Karpas-422 (cell line): ENCODE measurements around the gene TTC21A. TPM values are rescaled to one million over a fixed set of nuclear protein-coding genes. Genes with fewer than 3 reads are reported as not detected.
A peak's percentile ranks its signal among the peaks of the same experiment; 100 is the strongest.

Source experiments
- DNase-seq: peaks from one replicate; pipeline ENCODE4 v3.0.0-alpha.2; 2015
- H2AFZ ChIP-seq: fragments of 200-600 bp; sonication (generic); 2 replicates; pipeline ENCODE4 v1.6.1; 2014; ENCODE audit warnings: antibody characterized with exemption, low read length, mixed read lengths
- H3K27ac ChIP-seq: fragments of 200-600 bp; sonication (generic); 2 replicates; pipeline ENCODE4 v1.5.1; 2014; ENCODE audit warnings: mild to moderate bottlenecking, low read length, moderate library complexity
- H3K27me3 ChIP-seq: fragments of 200-600 bp; sonication (generic); 2 replicates; pipeline ENCODE4 v1.6.1; 2014; ENCODE audit warnings: low read length, mixed read lengths
- H3K36me3 ChIP-seq: fragments of 200-600 bp; sonication (generic); 2 replicates; pipeline ENCODE4 v1.6.1; 2014; ENCODE audit warnings: low read length, mixed read lengths; ENCODE audit not compliant: insufficient read depth
- H3K4me1 ChIP-seq: fragments of 200-600 bp; sonication (generic); 2 replicates; pipeline ENCODE4 v1.6.1; 2014; ENCODE audit warnings: mild to moderate bottlenecking, low read length, mixed read lengths
- H3K4me2 ChIP-seq: fragments of 200-600 bp; sonication (generic); 2 replicates; pipeline ENCODE4 v1.6.1; 2014; ENCODE audit warnings: low read length, low read depth, mild to moderate bottlenecking; ENCODE audit not compliant: poor library complexity, severe bottlenecking
- H3K4me3 ChIP-seq: fragments of 200-600 bp; sonication (generic); 2 replicates; pipeline ENCODE4 v1.5.1; 2014; ENCODE audit warnings: mild to moderate bottlenecking, antibody characterized with exemption, low read length, mixed read lengths
- H3K79me2 ChIP-seq: fragments of 200-600 bp; sonication (generic); 2 replicates; pipeline ENCODE4 v1.6.1; 2014; ENCODE audit warnings: mild to moderate bottlenecking, low read length, mixed read lengths
- H3K9ac ChIP-seq: fragments of 200-600 bp; sonication (generic); 2 replicates; pipeline ENCODE4 v1.6.0; 2014; ENCODE audit warnings: low read length
- H3K9me2 ChIP-seq: fragments of 200-600 bp; sonication (generic), shearing (Covaris generic); replicated peaks from 2 replicates; pipeline ENCODE4 v1.6.0; 2014; ENCODE audit warnings: mild to moderate bottlenecking, low read length, moderate library complexity; ENCODE audit not compliant: insufficient read depth
- H3K9me3 ChIP-seq: fragments of 300-700, 200-600 bp; sonication (generic); 2 replicates; pipeline ENCODE4 v1.6.1; 2014; ENCODE audit warnings: low read length, mixed read lengths
- H4K20me1 ChIP-seq: fragments of 200-600 bp; sonication (generic); 2 replicates; pipeline ENCODE4 v1.6.1; 2014; ENCODE audit warnings: mild to moderate bottlenecking, antibody characterized with exemption, low read length, low read depth; ENCODE audit not compliant: insufficient read depth
- total RNA-seq: library from RNA; depleted of rRNA; stranded (reverse); fragments of >200 nt; shearing (Covaris generic); gene quantifications from 2 replicates; pipeline ENCODE4 v1.2.3, GENCODE V29; 2014; ENCODE audit warnings: low replicate concordance

Gene TTC21A
- total RNA-seq, 1 experiment from 2014 or later: 9.5 TPM

GRCh38 chr3:39137991-39138803 lies 30.7 kb downstream of the TTC21A start:
- Histone ChIP-seq H2AFZ (no peak overlapping the region), H3K36me3 (no peaks in the 10 kb centered on the region), H3K9me2 (no peaks in the 10 kb centered on the region), H3K79me2 (no peaks in the 10 kb centered on the region), H3K27ac (no peak overlapping the region), H3K9ac (no peak overlapping the region), H3K4me1 (peaks cover 22% of the 10 kb centered on the region), H3K27me3 (no peaks in the 10 kb centered on the region), H3K4me2 (no peak overlapping the region), H3K4me3 (no peak overlapping the region), H4K20me1 (no peaks in the 10 kb centered on the region), H3K9me3 (no peaks in the 10 kb centered on the region)
- DNase-seq: no peak

- no peaks in the 10 kb centered on the region for H4K20me1 ChIP-seq
- H3K9me3 ChIP-seq: no peaks in the 10 kb centered on the region
- H3K4me1 ChIP-seq: peaks cover 22% of the 10 kb centered on the region
- H3K27me3 ChIP-seq: no peaks in the 10 kb centered on the region
- no peaks in the 10 kb centered on the region for H3K9me2 ChIP-seq
- no peak overlapping the region for H2AFZ ChIP-seq
- no peak overlapping the region for H3K27ac ChIP-seq
- H3K79me2 ChIP-seq: no peaks in the 10 kb centered on the region
- no peak overlapping the region for H3K4me3 ChIP-seq
- no peak for DNase-seq
- no peaks in the 10 kb centered on the region for H3K36me3 ChIP-seq
- no peak overlapping the region for H3K9ac ChIP-seq
- H3K4me2 ChIP-seq: no peak overlapping the region
Observed at GRCh38 chr3:39138804-39139415, 31.4 kb downstream of the TTC21A start.

DNA sequence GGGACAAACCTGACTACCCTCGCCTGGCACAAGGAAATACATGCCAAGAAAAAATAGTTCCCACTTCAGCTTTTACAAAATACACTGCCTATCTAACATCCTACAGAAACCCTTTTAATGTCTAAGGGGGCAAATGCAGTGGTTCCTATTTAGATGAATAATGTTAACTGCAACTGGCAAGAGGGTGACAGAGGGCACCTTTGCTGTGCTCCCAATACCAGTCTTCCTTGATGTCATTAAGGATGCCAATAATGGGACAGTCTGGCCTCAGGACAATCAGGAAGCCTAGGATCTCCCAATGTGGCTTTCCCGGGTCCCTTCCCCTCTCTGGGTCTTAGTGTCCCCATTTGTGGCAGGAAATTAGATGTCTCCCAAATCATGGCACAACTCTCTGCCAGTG lies 32.0 kb downstream of the TTC21A start:
- Histone ChIP-seq H3K4me3 (no peak overlapping the region), H3K27me3 (no peaks in the 10 kb centered on the region), H3K79me2 (no peaks in the 10 kb centered on the region), H4K20me1 (no peaks in the 10 kb centered on the region), H3K9me3 (no peaks in the 10 kb centered on the region), H3K27ac (no peak overlapping the region), H3K9me2 (no peaks in the 10 kb centered on the region), H3K9ac (no peak overlapping the region), H3K4me2 (no peak overlapping the region), H3K36me3 (no peaks in the 10 kb centered on the region), H3K4me1 (peaks cover 22% of the 10 kb centered on the region), H2AFZ (no peak overlapping the region)
- no peak for DNase-seq

- Histone ChIP-seq H3K27ac (peak overlapping the region; percentile 55), H3K9me2 (no peaks in the 10 kb centered on the region), H3K27me3 (no peaks in the 10 kb centered on the region), H3K79me2 (no peaks in the 10 kb centered on the region), H3K36me3 (no peaks in the 10 kb centered on the region; the same call in 1 of the 2 replicates), H3K4me1 (peaks cover 22% of the 10 kb centered on the region), H4K20me1 (no peaks in the 10 kb centered on the region), H2AFZ (no peak overlapping the region), H3K9me3 (no peaks in the 10 kb centered on the region), H3K4me2 (no peak overlapping the region), H3K4me3 (no peak overlapping the region), H3K9ac (no peak overlapping the region)
- no peak for DNase-seq
Observed at GRCh38 chr3:39140341-39140971, 33.0 kb downstream of the TTC21A start.

- Histone ChIP-seq H3K27ac (peak overlapping the region; percentile 55), H3K79me2 (no peaks in the 10 kb centered on the region; the same call in 1 of the 2 replicates), H3K9me3 (no peaks in the 10 kb centered on the region), H3K27me3 (no peaks in the 10 kb centered on the region), H3K4me3 (no peak overlapping the region), H3K4me2 (no peak overlapping the region), H3K9ac (no peak overlapping the region), H3K36me3 (no peaks in the 10 kb centered on the region; the same call in 1 of the 2 replicates), H4K20me1 (no peaks in the 10 kb centered on the region), H3K9me2 (no peaks in the 10 kb centered on the region), H2AFZ (no peak overlapping the region), H3K4me1 (peaks cover 30% of the 10 kb centered on the region)
- DNase-seq: no peak
Observed at GRCh38 chr3:39141171-39141995, 33.9 kb downstream of the TTC21A start.

- DNase-seq: no peak
- H4K20me1 ChIP-seq: no peaks in the 10 kb centered on the region
- H3K36me3 ChIP-seq: no peaks in the 10 kb centered on the region; the same call in 1 of the 2 replicates
Observed at GRCh38 chr3:39142067-39142466, 34.6 kb downstream of the TTC21A start.

GRCh38 chr3:39143051-39143885 lies 35.8 kb downstream of the TTC21A start:
- no peaks in the 10 kb centered on the region for H3K27me3 ChIP-seq
- H4K20me1 ChIP-seq: no peaks in the 10 kb centered on the region
- H3K27ac ChIP-seq: no peak overlapping the region
- no peak overlapping the region for H3K4me3 ChIP-seq
- H3K9me2 ChIP-seq: no peaks in the 10 kb centered on the region
- H3K79me2 ChIP-seq: peaks cover 16% of the 10 kb centered on the region; the same call in 1 of the 2 replicates
- H3K9me3 ChIP-seq: no peaks in the 10 kb centered on the region
- H3K4me1 ChIP-seq: peaks cover 49% of the 10 kb centered on the region
- DNase-seq: no peak
- no peak overlapping the region for H2AFZ ChIP-seq
- no peak overlapping the region for H3K4me2 ChIP-seq
- no peak overlapping the region for H3K9ac ChIP-seq
- no peaks in the 10 kb centered on the region; the same call in 1 of the 2 replicates for H3K36me3 ChIP-seq

More at GRCh38 chr3:39142067-39142466, 34.6 kb downstream of the TTC21A start:
- H3K9me2 ChIP-seq: no peaks in the 10 kb centered on the region
- H3K27ac ChIP-seq: 0 out of 2 replicates have a peak overlapping the region, but pooled peaks have one; percentile 55
- H2AFZ ChIP-seq: no peak overlapping the region
- no peaks in the 10 kb centered on the region for H3K27me3 ChIP-seq
- no peak overlapping the region for H3K4me2 ChIP-seq
- H3K9me3 ChIP-seq: no peaks in the 10 kb centered on the region
- no peak overlapping the region for H3K4me3 ChIP-seq
- H3K4me1 ChIP-seq: peaks cover 37% of the 10 kb centered on the region
- peaks cover 6% of the 10 kb centered on the region; the same call in 1 of the 2 replicates for H3K79me2 ChIP-seq
- H3K9ac ChIP-seq: no peak overlapping the region
